SU-DHL-6 (cell line): ENCODE results near the gene MBNL1.

Experiments
- H2AFZ ChIP-seq: fragments of 200-600 bp; sonication (generic); 2 replicates; pipeline ENCODE4 v1.6.1; 2014; ENCODE audit warnings: low read depth, mild to moderate bottlenecking, moderate library complexity, mixed read lengths, antibody characterized with exemption, low read length; ENCODE audit not compliant: severe bottlenecking
- H3F3A ChIP-seq: fragments of 200-600 bp; shearing (Covaris generic); 2 replicates; pipeline ENCODE4 v1.6.0; 2016; ENCODE audit warnings: antibody characterized with exemption, mild to moderate bottlenecking; ENCODE audit not compliant: insufficient read depth
- H3K27ac ChIP-seq: fragments of 200-600 bp; sonication (generic); 2 replicates; pipeline ENCODE4 v1.5.1; 2016; ENCODE audit warnings: low read depth, mild to moderate bottlenecking, low read length, moderate library complexity, mixed read lengths
- H3K27me3 ChIP-seq: fragments of 200-600 bp; sonication (generic), shearing (Covaris generic); 2 replicates; pipeline ENCODE4 v1.6.0; 2014; ENCODE audit warnings: mild to moderate bottlenecking, low read length
- H3K36me3 ChIP-seq: fragments of 200-600 bp; sonication (generic); 2 replicates; pipeline ENCODE4 v1.6.1; 2014; ENCODE audit warnings: mild to moderate bottlenecking, low read length, mixed read lengths
- H3K4me2 ChIP-seq: fragments of 300-600, 200-600 bp; shearing (Covaris generic), sonication (generic); 2 replicates; pipeline ENCODE4 v1.6.0; 2014; ENCODE audit warnings: low read length, low read depth, mild to moderate bottlenecking; ENCODE audit not compliant: poor library complexity, severe bottlenecking
- H3K4me3 ChIP-seq: fragments of 200-600 bp; sonication (generic); 2 replicates; pipeline ENCODE4 v1.5.1; 2014; ENCODE audit warnings: antibody characterized with exemption, low read length, mild to moderate bottlenecking, mixed read lengths; ENCODE audit not compliant: insufficient read depth, poor library complexity, severe bottlenecking
- H3K79me2 ChIP-seq: fragments of 200-600 bp; sonication (generic); 2 replicates; pipeline ENCODE4 v1.6.1; 2014; ENCODE audit warnings: mild to moderate bottlenecking, low read length, moderate library complexity; ENCODE audit not compliant: insufficient read depth
- H3K9ac ChIP-seq: fragments of 200-600 bp; sonication (generic); 2 replicates; pipeline ENCODE4 v1.7.0; 2014; ENCODE audit warnings: mild to moderate bottlenecking, low read length
- H3K9me2 ChIP-seq: fragments of 200-600 bp; sonication (generic); replicated peaks from 2 replicates; pipeline ENCODE4 v1.6.1; 2014; ENCODE audit warnings: low read length; ENCODE audit not compliant: insufficient read depth
- H3K9me3 ChIP-seq: fragments of 200-600 bp; sonication (generic); 2 replicates; pipeline ENCODE4 v1.6.1; 2014; ENCODE audit warnings: low read length, mixed read lengths; ENCODE audit not compliant: insufficient read depth
- H4K20me1 ChIP-seq: fragments of 200-600 bp; sonication (generic); 2 replicates; pipeline ENCODE4 v1.6.1; 2014; ENCODE audit warnings: low read depth, mild to moderate bottlenecking, antibody characterized with exemption, low read length, moderate library complexity, mixed read lengths
- EZH2phosphoT487 ChIP-seq: fragments of 200-600 bp; sonication (generic), shearing (Covaris generic); conservative IDR thresholded peaks from 2 replicates; pipeline ENCODE4 v1.6.1; 2018; ENCODE audit warnings: mild to moderate bottlenecking, antibody characterized with exemption, low read length, moderate library complexity, mixed read lengths
- TF ChIP-seq, protein P1 (sequence below): fragments of 200-600 bp; sonication (generic); IDR thresholded peaks from one replicate; pipeline ENCODE4 v1.5.1; 2017; ENCODE audit warnings: antibody characterized with exemption, mild to moderate bottlenecking, low read length, moderate library complexity; ENCODE audit not compliant: insufficient read depth, poor library complexity, severe bottlenecking

Gene MBNL1

GRCh38 chr3:152260529-152260928, 8.2 kb upstream of the MBNL1 start:
- no peak overlapping the region for H2AFZ ChIP-seq
- H3K9me3 ChIP-seq: no peaks in the 10 kb centered on the region
- TF ChIP-seq, protein P1, sequence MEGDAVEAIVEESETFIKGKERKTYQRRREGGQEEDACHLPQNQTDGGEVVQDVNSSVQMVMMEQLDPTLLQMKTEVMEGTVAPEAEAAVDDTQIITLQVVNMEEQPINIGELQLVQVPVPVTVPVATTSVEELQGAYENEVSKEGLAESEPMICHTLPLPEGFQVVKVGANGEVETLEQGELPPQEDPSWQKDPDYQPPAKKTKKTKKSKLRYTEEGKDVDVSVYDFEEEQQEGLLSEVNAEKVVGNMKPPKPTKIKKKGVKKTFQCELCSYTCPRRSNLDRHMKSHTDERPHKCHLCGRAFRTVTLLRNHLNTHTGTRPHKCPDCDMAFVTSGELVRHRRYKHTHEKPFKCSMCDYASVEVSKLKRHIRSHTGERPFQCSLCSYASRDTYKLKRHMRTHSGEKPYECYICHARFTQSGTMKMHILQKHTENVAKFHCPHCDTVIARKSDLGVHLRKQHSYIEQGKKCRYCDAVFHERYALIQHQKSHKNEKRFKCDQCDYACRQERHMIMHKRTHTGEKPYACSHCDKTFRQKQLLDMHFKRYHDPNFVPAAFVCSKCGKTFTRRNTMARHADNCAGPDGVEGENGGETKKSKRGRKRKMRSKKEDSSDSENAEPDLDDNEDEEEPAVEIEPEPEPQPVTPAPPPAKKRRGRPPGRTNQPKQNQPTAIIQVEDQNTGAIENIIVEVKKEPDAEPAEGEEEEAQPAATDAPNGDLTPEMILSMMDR: no peak
- H3F3A ChIP-seq: no peaks in the 10 kb centered on the region; the same call in 1 of the 2 replicates
- H3K4me3 ChIP-seq: no peak overlapping the region
- H3K9me2 ChIP-seq: no peaks in the 10 kb centered on the region
- no peaks in the 10 kb centered on the region for H3K36me3 ChIP-seq
- H3K9ac ChIP-seq: no peak overlapping the region
- no peaks in the 10 kb centered on the region for H4K20me1 ChIP-seq
- H3K27ac ChIP-seq: no peak overlapping the region
- H3K27me3 ChIP-seq: no peaks in the 10 kb centered on the region
- no peak overlapping the region for H3K4me2 ChIP-seq
- peaks cover 6% of the 10 kb centered on the region; the same call in 1 of the 2 replicates for H3K79me2 ChIP-seq

DNA sequence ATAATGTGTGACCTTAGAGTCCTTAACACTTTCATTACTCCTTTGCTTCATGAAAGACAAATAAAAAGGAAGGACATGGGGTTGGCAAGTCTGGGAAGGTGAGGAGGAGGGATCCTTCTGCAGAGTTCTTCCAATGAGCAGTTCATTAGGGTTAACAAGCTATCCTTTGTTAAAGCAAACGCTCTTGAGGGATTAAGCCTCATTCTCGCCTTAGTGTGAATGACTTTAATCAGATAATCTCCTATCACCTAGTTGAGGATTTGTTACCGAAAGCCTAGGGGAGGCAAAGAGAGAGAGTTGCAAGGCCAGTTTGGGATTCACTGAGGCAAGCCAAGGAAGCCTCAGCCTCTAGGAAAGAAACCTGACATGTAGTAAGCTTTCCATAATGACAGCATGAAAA, 7.4 kb upstream of the MBNL1 start:
- H4K20me1 ChIP-seq: no peaks in the 10 kb centered on the region
- H3K79me2 ChIP-seq: no peaks in the 10 kb centered on the region
- H3K27ac ChIP-seq: no peak overlapping the region

DNA sequence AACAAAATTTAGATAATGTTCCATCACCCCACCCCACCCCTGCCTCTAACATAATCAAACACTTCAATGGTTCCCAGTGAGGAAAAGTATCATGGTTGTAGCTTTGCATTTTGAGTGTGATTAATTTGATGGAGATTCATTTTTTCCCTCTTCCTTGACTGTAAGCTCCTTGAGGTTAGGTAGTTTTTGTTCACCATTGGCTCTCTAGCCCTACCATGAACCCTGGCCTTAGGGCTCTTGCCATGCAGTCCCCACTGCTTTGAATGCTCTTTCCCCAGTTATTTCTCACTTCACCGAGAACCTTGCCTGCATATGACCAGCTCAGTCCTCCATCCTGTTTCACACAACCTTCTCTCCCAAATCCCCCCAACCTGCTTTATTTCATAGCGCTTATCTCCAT, 5.0 kb upstream of the MBNL1 start:
- peaks cover 5% of the 10 kb centered on the region; the same call in 1 of the 2 replicates for H3K79me2 ChIP-seq
- H3K27ac ChIP-seq: no peak overlapping the region
- H3K9me3 ChIP-seq: no peaks in the 10 kb centered on the region

More for the DNA sequence above, 7.4 kb upstream of the MBNL1 start:
- TF ChIP-seq EZH2phosphoT487: no peak
- TF ChIP-seq, protein P1: no peak
- Histone ChIP-seq H3K9me3 (no peaks in the 10 kb centered on the region), H3K9me2 (no peaks in the 10 kb centered on the region), H3K27me3 (no peaks in the 10 kb centered on the region), H3K9ac (no peak overlapping the region), H3K4me3 (no peak overlapping the region), H3K4me2 (no peak overlapping the region), H2AFZ (no peak overlapping the region), H3K36me3 (no peaks in the 10 kb centered on the region), H3F3A (peaks cover 3% of the 10 kb centered on the region; the same call in 1 of the 2 replicates)

More for the DNA sequence above, 5.0 kb upstream of the MBNL1 start:
- TF ChIP-seq EZH2phosphoT487: no peak
- TF ChIP-seq, protein P1: no peak
- no peak overlapping the region for H3K4me2 ChIP-seq
- no peaks in the 10 kb centered on the region for H4K20me1 ChIP-seq
- H2AFZ ChIP-seq: no peak overlapping the region
- no peaks in the 10 kb centered on the region for H3K9me2 ChIP-seq
- peaks cover 3% of the 10 kb centered on the region; the same call in 1 of the 2 replicates for H3F3A ChIP-seq
- H3K27me3 ChIP-seq: no peaks in the 10 kb centered on the region
- no peaks in the 10 kb centered on the region for H3K36me3 ChIP-seq
- no peak overlapping the region for H3K4me3 ChIP-seq
- no peak overlapping the region for H3K9ac ChIP-seq
